KBM-7 (cell line): ENCODE measurements around the gene TMEM176A.

Experiments used
- DNase-seq: peaks from one replicate; pipeline ENCODE4 v3.0.0-alpha.2; 2015
- in situ Hi-C: fragments of 300-500 bp; cut with MboI; formaldehyde crosslinking; loops from 2 replicates; pipeline ENCODE4 v1.14.3; 2020; ENCODE audit warnings: low sequenced_read_pairs, low pct_unique_long_range_greater_than_20kb, mixed read lengths

TMEM176A gene

GRCh38 chr7:150842716-150843115 is 42.1 kb downstream of the TMEM176A start:
- DNase-seq = no peak
- in situ Hi-C loops = no loop called here

- in situ Hi-C loops = no loop called here
- DNase-seq = peak; percentile 3
Observed at GRCh38 chr7:150845421-150845861, 44.9 kb downstream of the TMEM176A start.

- DNase-seq = no peak
- in situ Hi-C loops = no loop called here
Observed at GRCh38 chr7:150846291-150847115, 45.9 kb downstream of the TMEM176A start.

GRCh38 chr7:150847536-150847935 is 47.0 kb downstream of the TMEM176A start:
- no peak for DNase-seq
- in situ Hi-C loops = no loop called here

GRCh38 chr7:150848111-150848510 is 47.5 kb downstream of the TMEM176A start:
- DNase-seq = no peak
- in situ Hi-C loops = no loop called here

GRCh38 chr7:150848561-150849115 is 48.1 kb downstream of the TMEM176A start:
- DNase-seq = no peak
- in situ Hi-C loops = no loop called here

GRCh38 chr7:150849204-150849775 is 48.7 kb downstream of the TMEM176A start:
- in situ Hi-C loops = no loop called here
- DNase-seq = no peak

- DNase-seq = no peak
- in situ Hi-C loops = no loop called here
Observed at GRCh38 chr7:150850273-150850672, 49.7 kb downstream of the TMEM176A start.

GRCh38 chr7:150851492-150852370 is 51.2 kb downstream of the TMEM176A start:
- DNase-seq = no peak
- in situ Hi-C loops = no loop called here

GRCh38 chr7:150852371-150852905 is 51.9 kb downstream of the TMEM176A start, which contains the start of gene AOC1:
AOC1 (plus strand) TSS chr7:150852517; CDS start chr7:150856471, 3,954 bp downstream.
- peak; percentile 45 for DNase-seq
- in situ Hi-C loops = no loop called here

GRCh38 chr7:150854066-150855000 is 53.8 kb downstream of the TMEM176A start:
- no peak for DNase-seq
- in situ Hi-C loops = no loop called here
